Psoas muscle (tissue), 8 donors: ENCODE measurements around the gene C1orf21. TPM values are rescaled to one million over a fixed set of nuclear protein-coding genes. Genes with fewer than 3 reads are reported as not detected.

Experiments used
- ATAC-seq, 4 donors: fragments of 200-7000 bp; cut with Tn5 transposase; one replicate each; pipeline ENCODE4 v1.9.1; 2020; ENCODE audit warnings: moderate library complexity in 3 of 4, mild to moderate bottlenecking in 2 of 4
- DNase-seq, 2 donors: peaks; one replicate each; pipeline ENCODE4 v3.0.0-alpha.2; 2020
- H3K27ac ChIP-seq: fragments of 200-600 bp; one replicate; pipeline ENCODE4 v1.8.0; 2022
- H3K27me3 ChIP-seq, 3 donors: fragments of 200-600 bp in 1 of 3; one replicate each; pipeline versions ENCODE4 v1.6.1 to v1.8.0; 2013 to 2022; ENCODE audit warnings: low read length in 2 of 3, mild to moderate bottlenecking in 2 of 3, moderate library complexity in 1 of 3; ENCODE audit not compliant: insufficient read depth in 3 of 3
- H3K36me3 ChIP-seq, 2 donors: fragments of 200-600 bp in 1 of 2; one replicate each; pipeline versions ENCODE4 v1.6.1 to v1.8.0; 2013 to 2022; ENCODE audit warnings: low read depth in 1 of 2, mild to moderate bottlenecking in 1 of 2, moderate library complexity in 1 of 2; ENCODE audit not compliant: insufficient read depth in 1 of 2
- H3K4me1 ChIP-seq: fragments of 200-600 bp; one replicate; pipeline ENCODE4 v1.8.0; 2022
- H3K4me3 ChIP-seq: fragments of 200-600 bp; one replicate; pipeline ENCODE4 v1.8.0; 2022; ENCODE audit warnings: mild to moderate bottlenecking
- H3K9me3 ChIP-seq: fragments of 200-600 bp; one replicate; pipeline ENCODE4 v1.8.0; 2022
- WGBS, 3 donors: extraction: QIAGEN DNeasy Blood & Tissue Kit; methylation state at CpG; one replicate each; pipeline versions ENCODE4 v1.1.6 to v1.1.7; 2013; 5-methylcytosine and 5-hydroxymethylcytosine counted together
- intact Hi-C, 2 donors: fragments of 100-400 bp; cut with DNase I; formaldehyde crosslinking; loops; one replicate each; pipeline versions ENCODE4 v1.11.0 to v1.14.2; 2022
- polyA plus RNA-seq, 3 donors: library from polyadenylated mRNA; stranded (reverse); fragments of 200-250 nt; gene quantifications; one replicate each; pipeline ENCODE4 v1.2.3, GENCODE V29; 2013
- total RNA-seq, 4 donors: library from RNA; stranded (reverse); fragmentation: NEBNext Ultra II Directional in 2 of 4; extraction: Animal tissue kit (Norgen Biotek cat#: 25700) in 2 of 4; gene quantifications; one replicate each; pipeline versions ENCODE4 v1.2.1 to v1.2.4, GENCODE V29; 2021 to 2023
- TF ChIP-seq, protein P1 (sequence below): fragments of 200-600 bp; IDR thresholded peaks from one replicate; pipeline ENCODE4 v1.8.0; 2022; ENCODE audit warnings: antibody characterized with exemption
- donor health status: healthy with polysubstance abuse.
- donor health status: DM: no; HTN: no; CAD: no; lungs with moderate emphysema.
- donor health status: Bipolar disorder and iron deficiency.
- donor health status: healthy.
- donor health status: DM: yes; HTN: yes; CAD: no.
- donor health status: DM: no; HTN: no; CAD: no.
- donor health status: DM: no; HTN: no; CAD: no.
- donor health status: DM: yes; HTN: yes; CAD: no.

C1orf21 gene
- total and polyA plus RNA-seq, 7 donors = 55.5 to 216 (median 171) TPM

DNA sequence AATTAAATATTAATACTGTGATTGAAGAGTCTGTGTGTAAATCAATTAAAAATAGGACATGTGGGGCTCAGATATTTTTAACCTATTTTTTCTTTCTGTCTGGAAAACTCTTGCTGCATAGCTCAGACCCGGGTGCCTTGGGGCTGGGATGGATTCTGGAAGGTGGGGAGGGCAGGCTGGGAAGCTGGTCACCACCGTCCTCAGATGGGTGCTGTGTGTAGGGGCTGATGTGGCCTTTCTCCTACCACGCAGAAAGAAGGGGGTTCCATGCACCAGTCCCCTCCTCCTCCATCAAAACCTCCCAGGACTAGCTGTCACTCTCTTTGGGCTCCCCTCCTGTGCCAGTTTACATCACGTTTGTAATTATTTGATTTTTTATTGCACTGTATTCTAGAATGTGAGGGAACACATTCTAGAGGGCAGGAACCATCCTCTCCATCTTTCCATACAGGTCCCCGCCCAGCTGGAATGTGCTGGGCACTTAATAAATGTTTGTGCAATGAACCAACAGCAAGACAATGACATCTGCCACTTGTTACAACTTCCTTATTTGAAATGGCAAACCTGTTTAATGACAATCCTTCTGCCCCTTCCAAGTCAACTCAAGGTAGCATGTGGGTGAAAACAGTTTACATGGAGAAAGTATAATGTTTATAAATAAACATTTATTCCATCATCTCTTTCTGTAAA lies 263.5 kb downstream of the C1orf21 start:
- Histone ChIP-seq H3K4me1 (peaks cover 8% of the 10 kb centered on the region), H3K9me3 (no peaks in the 10 kb centered on the region), H3K27ac (no peak overlapping the region), H3K4me3 (no peak overlapping the region), H3K36me3 (no peaks in the 10 kb centered on the region), H3K27me3 (no peaks in the 10 kb centered on the region)
- TF ChIP-seq, protein P1, sequence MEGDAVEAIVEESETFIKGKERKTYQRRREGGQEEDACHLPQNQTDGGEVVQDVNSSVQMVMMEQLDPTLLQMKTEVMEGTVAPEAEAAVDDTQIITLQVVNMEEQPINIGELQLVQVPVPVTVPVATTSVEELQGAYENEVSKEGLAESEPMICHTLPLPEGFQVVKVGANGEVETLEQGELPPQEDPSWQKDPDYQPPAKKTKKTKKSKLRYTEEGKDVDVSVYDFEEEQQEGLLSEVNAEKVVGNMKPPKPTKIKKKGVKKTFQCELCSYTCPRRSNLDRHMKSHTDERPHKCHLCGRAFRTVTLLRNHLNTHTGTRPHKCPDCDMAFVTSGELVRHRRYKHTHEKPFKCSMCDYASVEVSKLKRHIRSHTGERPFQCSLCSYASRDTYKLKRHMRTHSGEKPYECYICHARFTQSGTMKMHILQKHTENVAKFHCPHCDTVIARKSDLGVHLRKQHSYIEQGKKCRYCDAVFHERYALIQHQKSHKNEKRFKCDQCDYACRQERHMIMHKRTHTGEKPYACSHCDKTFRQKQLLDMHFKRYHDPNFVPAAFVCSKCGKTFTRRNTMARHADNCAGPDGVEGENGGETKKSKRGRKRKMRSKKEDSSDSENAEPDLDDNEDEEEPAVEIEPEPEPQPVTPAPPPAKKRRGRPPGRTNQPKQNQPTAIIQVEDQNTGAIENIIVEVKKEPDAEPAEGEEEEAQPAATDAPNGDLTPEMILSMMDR = no peak
- DNase-seq (no peak), ATAC-seq (no peak)
- intact Hi-C loops = no loop called here
- WGBS, 3 donors = 58 to 75% (median 62%) methylated on average over 5 of the region's 5 CpGs

DNA sequence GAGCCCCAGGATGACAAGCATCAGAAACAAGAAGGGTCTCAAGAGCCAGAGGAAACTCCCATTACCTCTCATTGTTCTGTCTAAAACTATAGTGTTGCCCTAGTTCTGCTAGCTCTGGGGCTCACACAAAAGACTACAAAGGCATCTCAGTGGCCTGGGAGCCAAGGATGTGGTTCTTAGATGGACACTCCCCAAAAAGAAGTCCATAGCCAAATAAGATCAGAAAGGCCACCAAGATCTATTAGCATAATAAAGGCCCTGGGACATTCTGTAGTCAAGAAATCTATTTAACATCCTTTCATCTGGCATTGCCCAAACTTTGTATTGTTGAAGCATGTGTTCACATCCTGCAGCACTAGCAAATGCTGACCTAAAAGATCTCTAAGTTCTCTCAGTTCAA lies 268.4 kb downstream of the C1orf21 start:
- TF ChIP-seq, protein P1 = no peak
- intact Hi-C loops = no loop called here
- H3K4me3 ChIP-seq = no peak overlapping the region

DNA sequence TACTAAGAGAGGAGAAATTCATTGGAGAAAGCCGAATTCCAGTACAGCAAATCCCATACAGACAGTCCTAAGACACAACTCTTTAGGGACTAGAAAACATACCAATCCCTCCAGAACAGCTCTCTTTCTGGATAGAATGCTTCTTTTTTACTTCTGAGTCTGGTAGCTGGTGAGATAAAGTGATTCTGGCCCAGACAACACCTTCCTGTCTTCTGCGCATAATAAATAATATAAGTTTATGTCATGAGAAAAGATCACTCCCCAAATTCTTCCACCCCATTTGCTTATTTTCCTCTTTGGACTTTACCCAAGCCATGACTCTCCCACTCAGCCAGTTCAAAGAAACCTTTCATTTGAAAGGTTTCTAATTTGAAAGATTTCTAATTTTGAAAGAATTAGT lies 269.4 kb downstream of the C1orf21 start:
- 87 to 94% (median 94%) methylated on average over 2 of the region's 2 CpGs for WGBS, 3 donors
- TF ChIP-seq, protein P1 = no peak
- intact Hi-C loops = no loop called here
- Histone ChIP-seq H3K27ac (no peak overlapping the region), H3K27me3 (no peaks in the 10 kb centered on the region), H3K36me3 (no peaks in the 10 kb centered on the region), H3K9me3 (no peaks in the 10 kb centered on the region), H3K4me3 (no peak overlapping the region), H3K4me1 (peaks cover 6% of the 10 kb centered on the region)
- ATAC-seq = no peak
- DNase-seq = no peak

More for the DNA sequence above, 268.4 kb downstream of the C1orf21 start:
- no peak for DNase-seq
- Histone ChIP-seq H3K4me1 (peaks cover 6% of the 10 kb centered on the region), H3K9me3 (no peaks in the 10 kb centered on the region), H3K27ac (no peak overlapping the region), H3K27me3 (no peaks in the 10 kb centered on the region), H3K36me3 (no peaks in the 10 kb centered on the region)
- ATAC-seq = no peak

DNA sequence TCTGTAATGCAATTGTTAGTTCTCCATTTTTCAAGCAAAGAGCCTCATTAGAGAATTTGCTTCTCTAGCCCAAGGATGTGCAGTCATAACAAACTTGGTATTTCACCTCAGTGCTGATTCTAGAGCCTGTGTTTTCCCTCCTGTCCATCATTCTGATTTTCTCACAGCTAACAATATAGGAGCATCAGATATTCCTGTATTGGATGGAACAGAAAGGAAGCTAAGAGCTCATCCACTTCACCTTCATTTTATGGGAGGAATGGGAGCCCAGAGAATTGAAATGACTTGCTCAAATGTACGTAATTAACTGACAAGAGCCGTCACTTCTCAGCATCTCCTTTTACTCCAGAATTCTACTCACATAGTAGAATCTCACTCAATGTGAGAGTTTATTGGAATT lies 271.2 kb downstream of the C1orf21 start:
- Histone ChIP-seq H3K27me3 (no peaks in the 10 kb centered on the region), H3K9me3 (no peaks in the 10 kb centered on the region), H3K36me3 (no peaks in the 10 kb centered on the region), H3K4me3 (no peak overlapping the region), H3K27ac (no peak overlapping the region), H3K4me1 (peaks cover 6% of the 10 kb centered on the region)
- intact Hi-C loops = no loop called here
- WGBS, 3 donors = 90 to 98% (median 97%) methylated on average over 2 of the region's 2 CpGs
- DNase-seq (no peak), ATAC-seq (no peak)
- TF ChIP-seq, protein P1 = no peak
